Tibial nerve (tissue), 3 donors: ENCODE data around the gene PGAM2.
"Not testable (repeated sequence)": the region's sequence is repeated elsewhere in the genome, so short reads cannot be mapped to it uniquely, and the experiment has no call there.

ENCODE experiments used
- POLR2A ChIP-seq, 2 donors: fragments of 450-650 bp; IDR thresholded peaks; one replicate each; pipeline ENCODE4 v1.6.1; 2017; ENCODE audit warnings: antibody characterized with exemption in 2 of 2, mild to moderate bottlenecking in 2 of 2, moderate library complexity in 2 of 2
- TF ChIP-seq, protein P1 (sequence below), 5 experiments: fragments of 200-600 bp in 3 of 5; fragments of 450-650 bp in 2 of 5; sonication (generic) in 3 of 5; IDR thresholded peaks; one replicate each; pipeline ENCODE4 v1.5.1; 2016 to 2019; ENCODE audit warnings: antibody characterized with exemption in 5 of 5, mild to moderate bottlenecking in 3 of 5, moderate library complexity in 2 of 5

DNA sequence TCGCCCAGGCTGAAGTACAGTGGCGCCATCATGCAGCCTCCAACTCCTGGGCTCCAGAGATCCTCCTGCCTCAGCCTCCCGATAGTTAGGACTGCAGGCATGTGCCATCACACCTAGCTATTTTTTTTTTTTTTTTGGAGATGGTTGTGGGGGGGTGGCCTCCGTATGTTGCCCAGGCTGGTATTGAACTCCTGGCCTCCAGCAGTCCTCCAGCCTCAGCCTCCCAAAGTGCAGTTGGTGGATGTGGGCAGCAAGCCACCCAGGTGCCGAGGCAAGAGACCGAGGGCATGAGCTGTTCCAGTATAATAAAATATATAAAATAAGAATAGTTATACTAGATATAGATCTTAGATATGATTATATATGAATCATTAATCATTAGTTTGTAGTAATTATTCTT lies 45.5 kb downstream of the PGAM2 start:
- TF ChIP-seq, protein P1, sequence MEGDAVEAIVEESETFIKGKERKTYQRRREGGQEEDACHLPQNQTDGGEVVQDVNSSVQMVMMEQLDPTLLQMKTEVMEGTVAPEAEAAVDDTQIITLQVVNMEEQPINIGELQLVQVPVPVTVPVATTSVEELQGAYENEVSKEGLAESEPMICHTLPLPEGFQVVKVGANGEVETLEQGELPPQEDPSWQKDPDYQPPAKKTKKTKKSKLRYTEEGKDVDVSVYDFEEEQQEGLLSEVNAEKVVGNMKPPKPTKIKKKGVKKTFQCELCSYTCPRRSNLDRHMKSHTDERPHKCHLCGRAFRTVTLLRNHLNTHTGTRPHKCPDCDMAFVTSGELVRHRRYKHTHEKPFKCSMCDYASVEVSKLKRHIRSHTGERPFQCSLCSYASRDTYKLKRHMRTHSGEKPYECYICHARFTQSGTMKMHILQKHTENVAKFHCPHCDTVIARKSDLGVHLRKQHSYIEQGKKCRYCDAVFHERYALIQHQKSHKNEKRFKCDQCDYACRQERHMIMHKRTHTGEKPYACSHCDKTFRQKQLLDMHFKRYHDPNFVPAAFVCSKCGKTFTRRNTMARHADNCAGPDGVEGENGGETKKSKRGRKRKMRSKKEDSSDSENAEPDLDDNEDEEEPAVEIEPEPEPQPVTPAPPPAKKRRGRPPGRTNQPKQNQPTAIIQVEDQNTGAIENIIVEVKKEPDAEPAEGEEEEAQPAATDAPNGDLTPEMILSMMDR (IDR thresholded peaks at IDR 0.05) = not testable (repeated sequence)
- TF ChIP-seq POLR2A (IDR thresholded peaks at IDR 0.05) = not testable (repeated sequence)
